SK-N-SH (cell line): Measurements from ENCODE around the gene KY. TPM values are rescaled to one million over a fixed set of nuclear protein-coding genes. Genes with fewer than 3 reads are reported as not detected.

Source experiments
- CTCF ChIA-PET: fragments of 300-600, 350-600 bp; formaldehyde crosslinking; extraction: SDS; loops from one replicate; lab custom pipeline; 2021; lab: Yijun Ruan, JAX
- POLR2A ChIA-PET: fragments of 350-600 bp; sonication (Branson Sonifier 250); formaldehyde crosslinking; extraction: SDS; loops from one replicate; lab custom pipeline; 2020; ENCODE audit warnings: antibody characterized with exemption, inconsistent platforms; lab: Yijun Ruan, JAX
- DNase-seq: peaks from one replicate; pipeline ENCODE4 v3.0.0; 2012
- H2AFZ ChIP-seq: fragments of 200-600 bp; sonication (generic); 2 replicates; pipeline ENCODE4 v1.8.1; 2016; ENCODE audit warnings: antibody characterized with exemption, mild to moderate bottlenecking, low read depth
- H3F3A ChIP-seq: fragments of 200-600 bp; sonication (generic); replicated peaks from 2 replicates; pipeline ENCODE3; 2016; ENCODE audit warnings: antibody characterized with exemption, mild to moderate bottlenecking; ENCODE audit not compliant: insufficient read depth
- H3K27ac ChIP-seq, 2 experiments: fragments of 200-500 bp in 1 of 2; fragments of 200-600 bp in 1 of 2; sonication (Bioruptor generic) in 1 of 2; sonication (generic), shearing (Covaris generic) in 1 of 2; 2 replicates each; pipeline versions ENCODE4 v1.5.1 to v1.6.1; 2014 to 2016; ENCODE audit warnings: low read depth in 2 of 2, inconsistent platforms in 1 of 2, low read length in 1 of 2, mild to moderate bottlenecking in 1 of 2, mixed read lengths in 1 of 2
- H3K27me3 ChIP-seq: fragments of 200-600 bp; sonication (generic), shearing (Covaris generic); 2 replicates; pipeline ENCODE4 v1.6.1; 2016; ENCODE audit warnings: mixed run types; ENCODE audit not compliant: insufficient read depth
- H3K36me3 ChIP-seq, 2 experiments: fragments of 200-500 bp in 1 of 2; fragments of 200-600 bp in 1 of 2; sonication (Bioruptor generic) in 1 of 2; sonication (generic) in 1 of 2; replicated peaks in 1 of 2; 2 replicates each; pipeline versions ENCODE3 to v1.5.1; 2014 to 2016; ENCODE audit warnings: low read length in 1 of 2, mild to moderate bottlenecking in 1 of 2; ENCODE audit not compliant: insufficient read depth in 2 of 2, control insufficient read depth in 1 of 2
- H3K4me1 ChIP-seq, 2 experiments: fragments of 200-500 bp in 1 of 2; fragments of 200-600 bp in 1 of 2; sonication (Bioruptor generic) in 1 of 2; sonication (generic), shearing (Covaris generic) in 1 of 2; 2 replicates each; pipeline versions ENCODE4 v1.5.1 to v1.6.1; 2014 to 2016; ENCODE audit warnings: low read depth in 1 of 2, low read length in 1 of 2, mixed run types in 1 of 2; ENCODE audit not compliant: insufficient read depth in 2 of 2, control insufficient read depth in 1 of 2
- H3K4me2 ChIP-seq: fragments of 200-600 bp; sonication (generic), shearing (Covaris generic); 2 replicates; pipeline ENCODE4 v1.6.1; 2017; ENCODE audit warnings: mixed run types
- H3K4me3 ChIP-seq, 2 experiments: fragments of 200-500 bp in 1 of 2; fragments of 200-600 bp in 1 of 2; sonication (Bioruptor generic) in 1 of 2; sonication (generic), shearing (Covaris generic) in 1 of 2; 2 replicates each; pipeline versions ENCODE4 v1.5.1 to v1.8.1; 2014 to 2016; ENCODE audit warnings: low read depth in 2 of 2, inconsistent platforms in 1 of 2, low read length in 1 of 2, mild to moderate bottlenecking in 1 of 2, mixed read lengths in 1 of 2, moderate library complexity in 1 of 2
- H3K79me2 ChIP-seq: fragments of 200-600 bp; sonication (generic); 2 replicates; pipeline ENCODE4 v1.8.1; 2017; ENCODE audit warnings: mild to moderate bottlenecking; ENCODE audit not compliant: insufficient read depth
- H3K9ac ChIP-seq: fragments of 200-600 bp; sonication (generic); 2 replicates; pipeline ENCODE4 v1.6.1; 2017; ENCODE audit warnings: mixed run types
- H3K9me2 ChIP-seq: fragments of 200-600 bp; sonication (generic); 2 replicates; pipeline ENCODE4 v1.6.1; 2017; ENCODE audit warnings: mixed run types
- H3K9me3 ChIP-seq: fragments of 200-600 bp; sonication (generic); 2 replicates; pipeline ENCODE4 v1.6.1; 2017; ENCODE audit warnings: mixed run types, mild to moderate bottlenecking, moderate library complexity
- H4K20me1 ChIP-seq: fragments of 200-600 bp; sonication (generic); 2 replicates; pipeline ENCODE4 v1.6.1; 2017; ENCODE audit warnings: mild to moderate bottlenecking, mixed run types; ENCODE audit not compliant: insufficient read depth
- CHD2 ChIP-seq: fragments of 150-350 bp; IDR thresholded peaks from 2 replicates; pipeline ENCODE4 v1.6.1; 2018; ENCODE audit warnings: low read length; ENCODE audit not compliant: partially characterized antibody
- GABPA ChIP-seq: IDR thresholded peaks from 2 replicates; pipeline ENCODE4 v1.4.0; 2012; ENCODE audit warnings: low read depth, mild to moderate bottlenecking
- MEF2A ChIP-seq: IDR thresholded peaks from 2 replicates; pipeline ENCODE4 v1.4.0; 2012; ENCODE audit warnings: low read depth, borderline replicate concordance
- NFIC ChIP-seq: IDR thresholded peaks from 2 replicates; pipeline ENCODE4 v1.4.0; 2012; ENCODE audit warnings: borderline replicate concordance
- POLR2AphosphoS5 ChIP-seq: IDR thresholded peaks from 2 replicates; pipeline ENCODE4 v1.6.1; 2012; ENCODE audit warnings: low read depth, low read length
- SMC3 ChIP-seq: IDR thresholded peaks from 2 replicates; pipeline ENCODE4 v1.6.1; 2012; ENCODE audit warnings: low read depth, low read length, improper control_type of control experiment
- TAF1 ChIP-seq: IDR thresholded peaks from 2 replicates; pipeline ENCODE4 v1.6.1; 2012; ENCODE audit warnings: low read depth, mild to moderate bottlenecking, low read length, moderate library complexity, borderline replicate concordance
- YY1 ChIP-seq: IDR thresholded peaks from 2 replicates; pipeline ENCODE4 v1.4.0; 2012; ENCODE audit warnings: low read depth, mild to moderate bottlenecking
- WGBS: methylation state at CpG from one replicate; pipeline ENCODE4 v1.1.6; 2017; ENCODE audit warnings: low lambda C conversion rate; 5-methylcytosine and 5-hydroxymethylcytosine counted together
- polyA plus RNA-seq, 3 experiments: library from polyadenylated mRNA; depleted of rRNA; stranded (reverse); fragments of >200 nt; gene quantifications; 2 replicates each; pipeline ENCODE4 v1.2.3, GENCODE V29; 2012
- TF ChIP-seq, protein P1 (sequence below): IDR thresholded peaks from 2 replicates; pipeline ENCODE4 v1.4.0; 2012; ENCODE audit warnings: low read depth
- TF ChIP-seq, protein P2 (sequence below): IDR thresholded peaks from 2 replicates; pipeline ENCODE4 v1.4.0; 2012; ENCODE audit warnings: low read depth, borderline replicate concordance
- TF ChIP-seq, protein P3 (sequence below): IDR thresholded peaks from 2 replicates; pipeline ENCODE4 v1.4.0; 2012; ENCODE audit warnings: low read depth, borderline replicate concordance
- TF ChIP-seq, protein P4 (sequence below): fragments of 200-600 bp; sonication (generic); IDR thresholded peaks from 2 replicates; pipeline ENCODE4 v1.6.1; 2017; ENCODE audit warnings: antibody characterized with exemption, mild to moderate bottlenecking, moderate library complexity

Gene KY
- polyA plus RNA-seq, 1 of the 3 experiments (the other 2 are of a cell fraction), result 2.4 TPM

DNA sequence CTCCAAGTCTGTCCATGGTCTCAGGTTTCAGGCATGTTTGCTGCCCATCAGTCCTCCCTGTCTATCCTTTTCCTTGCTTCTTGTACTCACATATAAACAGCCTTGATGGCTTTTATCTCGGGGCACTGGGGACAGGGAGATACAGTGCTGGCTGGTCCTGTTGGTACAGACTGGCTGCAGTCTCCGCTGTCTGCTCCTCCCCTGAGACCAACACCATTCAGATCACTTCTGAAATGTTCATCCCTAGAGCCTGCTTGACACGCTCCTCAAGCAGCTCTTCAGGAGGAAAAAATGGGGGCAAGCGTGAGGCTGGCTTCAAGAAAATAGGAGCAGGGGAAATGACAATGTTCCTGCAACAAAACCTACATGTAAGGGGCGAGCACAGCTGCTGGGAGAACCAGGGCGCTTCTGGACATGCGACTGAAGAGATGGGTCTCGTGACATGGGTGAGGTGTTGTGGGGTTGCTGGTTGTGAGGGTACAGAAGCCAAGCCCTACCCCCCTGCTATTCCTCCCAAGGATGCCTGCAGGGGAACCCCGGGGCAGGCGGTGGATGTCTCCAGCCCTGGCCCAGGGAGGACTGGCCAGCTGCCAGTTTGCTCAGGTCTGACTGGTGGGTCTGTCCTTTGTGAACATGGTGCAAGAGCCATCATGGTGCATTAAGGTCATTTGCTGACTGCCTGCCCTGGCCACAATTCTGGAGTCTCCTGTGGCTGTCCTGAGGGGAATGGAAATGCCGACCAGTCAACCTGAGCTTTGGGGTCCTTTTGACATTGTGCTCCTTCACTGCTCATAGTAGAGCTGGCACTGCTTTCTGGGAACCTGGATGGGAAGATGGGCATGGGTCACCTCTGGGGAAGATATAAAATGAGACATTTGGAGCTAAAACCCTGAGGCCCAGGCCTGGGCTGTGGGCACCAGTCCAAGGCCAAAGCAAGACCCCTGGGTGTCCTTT, 40.1 kb downstream of the KY start:
- Histone ChIP-seq H3K9me3 (no peaks in the 10 kb centered on the region), H2AFZ (no peak overlapping the region), H3K79me2 (no peaks in the 10 kb centered on the region), H3K36me3 (no peaks in the 10 kb centered on the region), H3K9ac (no peak overlapping the region), H3K4me1 (peaks cover 0 to 21% of the 10 kb centered on the region in 2 experiments; a peak in 1 of 4 replicates), H3F3A (no peaks in the 10 kb centered on the region), H3K9me2 (no peaks in the 10 kb centered on the region), H3K27me3 (no peaks in the 10 kb centered on the region), H4K20me1 (no peaks in the 10 kb centered on the region), H3K4me3 (no peak overlapping the region), H3K4me2 (no peak overlapping the region), H3K27ac (no peak overlapping the region)
- DNase-seq, result no peak
- 75% methylated on average over 10 of the region's 11 CpGs for WGBS
- POLR2A ChIA-PET, result no interaction called here
- CTCF ChIA-PET, result interaction anchor here (1.0 to 2.8 kb wide), 2 partner anchors 10 to 40 kb away, joined by 3 to 12 read pairs; partner anchors contain the start of gene KY
- TF ChIP-seq GABPA, result no peak
- TF ChIP-seq, protein P1, sequence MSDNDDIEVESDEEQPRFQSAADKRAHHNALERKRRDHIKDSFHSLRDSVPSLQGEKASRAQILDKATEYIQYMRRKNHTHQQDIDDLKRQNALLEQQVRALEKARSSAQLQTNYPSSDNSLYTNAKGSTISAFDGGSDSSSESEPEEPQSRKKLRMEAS, result no peak

DNA sequence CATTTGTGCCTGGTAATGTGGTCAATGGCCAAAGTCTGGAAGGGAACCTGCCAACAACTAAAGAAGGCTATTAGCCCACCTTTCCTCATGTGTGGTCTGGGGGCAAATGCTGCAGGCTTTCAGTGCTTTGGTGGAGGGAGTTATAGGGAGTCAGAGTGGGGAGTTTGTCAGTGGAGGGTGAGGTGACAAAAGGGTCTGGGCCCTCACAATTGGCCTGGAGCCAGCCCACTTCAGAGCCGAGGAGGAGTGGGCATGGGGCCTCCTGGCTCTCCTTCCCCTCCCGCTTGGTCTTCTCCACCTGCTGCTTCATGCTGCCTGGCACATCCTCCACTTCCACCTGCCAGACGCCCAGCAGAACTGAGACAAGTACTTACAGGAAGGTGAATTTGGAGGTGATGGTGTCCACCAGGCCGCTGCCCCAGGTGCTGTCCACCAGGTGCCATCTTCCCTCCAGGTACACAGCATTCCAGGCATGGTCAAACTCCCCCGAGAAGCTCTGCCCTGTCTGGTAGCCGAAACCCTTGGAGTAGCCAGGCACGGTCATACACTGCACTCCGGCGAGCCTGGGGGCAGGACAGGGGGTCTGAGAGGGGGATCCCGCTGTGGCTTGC, 40.9 kb downstream of the KY start:
- 76% methylated on average over 9 of the region's 10 CpGs for WGBS
- Histone ChIP-seq H3K36me3 (no peaks in the 10 kb centered on the region), H3K27me3 (no peaks in the 10 kb centered on the region), H3K9me2 (no peaks in the 10 kb centered on the region), H3K4me1 (peaks cover 0 to 21% of the 10 kb centered on the region in 2 experiments; a peak in 1 of 4 replicates), H3K9me3 (no peaks in the 10 kb centered on the region), H4K20me1 (no peaks in the 10 kb centered on the region)
- POLR2A ChIA-PET, result no interaction called here
- DNase-seq, result no peak
- TF ChIP-seq, protein P2, sequence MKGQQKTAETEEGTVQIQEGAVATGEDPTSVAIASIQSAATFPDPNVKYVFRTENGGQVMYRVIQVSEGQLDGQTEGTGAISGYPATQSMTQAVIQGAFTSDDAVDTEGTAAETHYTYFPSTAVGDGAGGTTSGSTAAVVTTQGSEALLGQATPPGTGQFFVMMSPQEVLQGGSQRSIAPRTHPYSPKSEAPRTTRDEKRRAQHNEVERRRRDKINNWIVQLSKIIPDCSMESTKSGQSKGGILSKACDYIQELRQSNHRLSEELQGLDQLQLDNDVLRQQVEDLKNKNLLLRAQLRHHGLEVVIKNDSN, result no peak
- TF ChIP-seq YY1, result no peak
- no peak for TF ChIP-seq TAF1
- TF ChIP-seq, all 33 proteins: peak for 0
- CTCF ChIA-PET, result interaction anchor here (1.0 to 2.8 kb wide), 2 partner anchors 9 to 40 kb away, joined by 3 to 12 read pairs; partner anchors contain the start of gene KY
- Histone ChIP-seq H3K4me2 (no peak overlapping the region), H3K4me3 (no peak overlapping the region), H3K27ac (no peak overlapping the region), H3F3A (no peaks in the 10 kb centered on the region), H3K9ac (no peak overlapping the region), H2AFZ (no peak overlapping the region), H3K79me2 (no peaks in the 10 kb centered on the region)

DNA sequence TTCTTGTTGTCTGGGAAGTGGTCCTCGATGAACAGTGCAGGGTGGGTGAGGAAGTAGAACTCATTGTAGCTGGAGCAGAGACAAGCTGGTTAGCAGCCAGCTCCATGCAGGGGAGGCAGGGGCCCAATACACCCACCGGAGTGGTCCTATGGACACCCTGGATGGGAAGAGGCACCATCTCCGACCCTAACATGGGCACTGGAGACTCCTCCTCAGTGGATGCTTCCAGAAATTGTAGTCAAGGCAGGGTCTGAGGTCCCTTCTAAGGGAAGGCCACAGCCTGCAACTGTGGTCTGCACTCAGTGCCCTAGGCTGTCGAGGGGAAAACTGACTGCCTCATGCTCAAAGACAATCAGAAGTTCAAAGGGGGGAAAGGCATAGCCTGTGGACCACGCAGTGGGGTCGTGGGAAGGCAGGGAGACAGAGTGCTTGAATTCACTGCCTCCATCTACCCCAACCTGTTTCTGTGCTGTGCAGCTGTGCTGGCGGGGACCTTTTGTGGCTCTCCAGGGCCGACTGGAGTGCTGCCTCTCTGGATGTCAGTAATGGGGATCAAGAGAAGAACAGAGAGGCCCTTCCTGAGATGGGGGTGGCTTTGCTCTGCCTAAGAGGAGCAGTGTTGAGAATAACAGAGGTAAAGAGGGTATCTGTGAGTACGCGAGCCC, 41.9 kb downstream of the KY start:
- Histone ChIP-seq H3F3A (no peaks in the 10 kb centered on the region), H3K9ac (no peak overlapping the region), H3K4me3 (no peak overlapping the region), H3K27me3 (no peaks in the 10 kb centered on the region), H4K20me1 (no peaks in the 10 kb centered on the region), H3K27ac (no peak overlapping the region), H3K79me2 (no peaks in the 10 kb centered on the region), H3K9me3 (no peaks in the 10 kb centered on the region), H3K4me1 (peaks cover 0 to 21% of the 10 kb centered on the region in 2 experiments; a peak in 1 of 4 replicates), H3K36me3 (no peaks in the 10 kb centered on the region), H3K4me2 (no peak overlapping the region), H2AFZ (no peak overlapping the region), H3K9me2 (no peaks in the 10 kb centered on the region)
- DNase-seq, result no peak
- CTCF ChIA-PET, result interaction anchor here (0.6 to 2.8 kb wide), 3 partner anchors 8 to 186 kb away, joined by 3 to 12 read pairs (median 5); partner anchors contain the start of gene EPHB1
- TF ChIP-seq, protein P3, sequence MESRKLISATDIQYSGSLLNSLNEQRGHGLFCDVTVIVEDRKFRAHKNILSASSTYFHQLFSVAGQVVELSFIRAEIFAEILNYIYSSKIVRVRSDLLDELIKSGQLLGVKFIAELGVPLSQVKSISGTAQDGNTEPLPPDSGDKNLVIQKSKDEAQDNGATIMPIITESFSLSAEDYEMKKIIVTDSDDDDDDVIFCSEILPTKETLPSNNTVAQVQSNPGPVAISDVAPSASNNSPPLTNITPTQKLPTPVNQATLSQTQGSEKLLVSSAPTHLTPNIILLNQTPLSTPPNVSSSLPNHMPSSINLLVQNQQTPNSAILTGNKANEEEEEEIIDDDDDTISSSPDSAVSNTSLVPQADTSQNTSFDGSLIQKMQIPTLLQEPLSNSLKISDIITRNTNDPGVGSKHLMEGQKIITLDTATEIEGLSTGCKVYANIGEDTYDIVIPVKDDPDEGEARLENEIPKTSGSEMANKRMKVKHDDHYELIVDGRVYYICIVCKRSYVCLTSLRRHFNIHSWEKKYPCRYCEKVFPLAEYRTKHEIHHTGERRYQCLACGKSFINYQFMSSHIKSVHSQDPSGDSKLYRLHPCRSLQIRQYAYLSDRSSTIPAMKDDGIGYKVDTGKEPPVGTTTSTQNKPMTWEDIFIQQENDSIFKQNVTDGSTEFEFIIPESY, result no peak
- no peak for TF ChIP-seq MEF2A
- no peak for TF ChIP-seq SMC3
- no peak for TF ChIP-seq CHD2
- TF ChIP-seq, protein P4, sequence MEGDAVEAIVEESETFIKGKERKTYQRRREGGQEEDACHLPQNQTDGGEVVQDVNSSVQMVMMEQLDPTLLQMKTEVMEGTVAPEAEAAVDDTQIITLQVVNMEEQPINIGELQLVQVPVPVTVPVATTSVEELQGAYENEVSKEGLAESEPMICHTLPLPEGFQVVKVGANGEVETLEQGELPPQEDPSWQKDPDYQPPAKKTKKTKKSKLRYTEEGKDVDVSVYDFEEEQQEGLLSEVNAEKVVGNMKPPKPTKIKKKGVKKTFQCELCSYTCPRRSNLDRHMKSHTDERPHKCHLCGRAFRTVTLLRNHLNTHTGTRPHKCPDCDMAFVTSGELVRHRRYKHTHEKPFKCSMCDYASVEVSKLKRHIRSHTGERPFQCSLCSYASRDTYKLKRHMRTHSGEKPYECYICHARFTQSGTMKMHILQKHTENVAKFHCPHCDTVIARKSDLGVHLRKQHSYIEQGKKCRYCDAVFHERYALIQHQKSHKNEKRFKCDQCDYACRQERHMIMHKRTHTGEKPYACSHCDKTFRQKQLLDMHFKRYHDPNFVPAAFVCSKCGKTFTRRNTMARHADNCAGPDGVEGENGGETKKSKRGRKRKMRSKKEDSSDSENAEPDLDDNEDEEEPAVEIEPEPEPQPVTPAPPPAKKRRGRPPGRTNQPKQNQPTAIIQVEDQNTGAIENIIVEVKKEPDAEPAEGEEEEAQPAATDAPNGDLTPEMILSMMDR, result no peak
- no peak for TF ChIP-seq POLR2AphosphoS5
- no peak for TF ChIP-seq TAF1
- no peak for TF ChIP-seq NFIC
- WGBS, result 69% methylated on average over 9 of the region's 10 CpGs
- POLR2A ChIA-PET, result no interaction called here
